SK-N-DZ (cell line): ENCODE data around the gene ADGRF3. TPM values are rescaled to one million over a fixed set of nuclear protein-coding genes. Genes with fewer than 3 reads are reported as not detected.
A peak's percentile ranks its signal among the peaks of the same experiment; 100 is the strongest.
"Not testable (repeated sequence)": the region's sequence is repeated elsewhere in the genome, so short reads cannot be mapped to it uniquely, and the experiment has no call there.

Experiments used
- DNase-seq: peaks from one replicate; pipeline ENCODE4 v3.0.0-alpha.2; 2015; ENCODE audit warnings: low spot score
- polyA plus RNA-seq, 2 experiments: library from polyadenylated mRNA; depleted of rRNA; stranded (reverse); fragments of >200 nt; gene quantifications; 2 replicates each; pipeline ENCODE4 v1.2.3, GENCODE V29; 2014

The ADGRF3 gene
- polyA plus RNA-seq (2014; cell fraction: cytosol; rRNA removed): 0.07 TPM in 1 of 2 replicates, not detected in the other
- 0.19 and 2.1 TPM in 2 replicates for polyA plus RNA-seq (2014; cell fraction: nucleus; rRNA removed)

GRCh38 chr2:26346454-26347053 is at the start of gene ADGRF3:
Gene ADGRF3, minus strand, starts transcription at chr2:26346789. Its CDS starts 555 bp downstream, at chr2:26346234.
- DNase-seq: peak; percentile 67

GRCh38 chr2:26395394-26395793 is 48.8 kb upstream of the ADGRF3 start:
- DNase-seq: no peak

DNA sequence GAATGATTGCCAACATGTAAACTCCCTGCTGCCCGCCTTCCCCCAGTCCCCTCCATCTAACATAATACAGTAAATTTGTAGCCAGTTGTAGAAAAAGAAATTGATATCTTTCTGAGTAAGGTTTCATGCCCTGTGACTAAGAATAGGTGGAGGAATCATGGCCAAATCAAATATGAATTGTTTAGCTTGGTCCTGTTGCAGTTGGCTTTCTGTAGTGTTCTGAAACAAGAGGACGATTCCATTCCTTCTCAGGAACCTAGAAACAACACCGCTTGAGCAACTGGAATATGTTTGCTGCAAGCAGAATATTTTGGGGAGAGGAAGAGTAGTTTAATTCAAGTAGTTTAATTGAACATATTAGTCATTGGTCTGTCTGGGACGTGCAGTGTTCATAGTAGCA is 48.1 kb upstream of the ADGRF3 start:
- DNase-seq: no peak

- DNase-seq: no peak
Measured at GRCh38 chr2:26387189-26387588, 40.6 kb upstream of the ADGRF3 start.

GRCh38 chr2:26384597-26384996 is 38.0 kb upstream of the ADGRF3 start:
- DNase-seq: no peak

DNA sequence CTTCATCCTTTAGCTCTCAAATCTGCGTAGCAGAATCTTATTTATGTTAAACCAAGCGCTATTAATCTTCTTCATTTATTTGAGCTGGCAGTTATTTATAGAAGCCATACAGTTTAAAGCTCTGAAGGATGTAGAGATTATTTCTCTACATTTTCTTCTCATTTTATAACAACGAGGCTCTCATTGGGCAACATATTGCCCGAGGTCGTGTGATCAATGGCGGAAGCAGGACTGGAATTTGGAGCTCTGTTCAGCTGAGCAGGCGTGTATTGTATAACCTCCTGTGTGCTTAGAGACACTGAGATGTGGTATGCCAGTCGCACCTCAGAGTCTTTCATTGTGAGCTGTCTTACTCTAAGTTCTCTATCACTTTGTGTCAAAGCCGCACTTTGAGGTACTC is 37.6 kb upstream of the ADGRF3 start:
- no peak for DNase-seq

- DNase-seq: no peak
Measured at GRCh38 chr2:26382564-26382963, 36.0 kb upstream of the ADGRF3 start.

DNA sequence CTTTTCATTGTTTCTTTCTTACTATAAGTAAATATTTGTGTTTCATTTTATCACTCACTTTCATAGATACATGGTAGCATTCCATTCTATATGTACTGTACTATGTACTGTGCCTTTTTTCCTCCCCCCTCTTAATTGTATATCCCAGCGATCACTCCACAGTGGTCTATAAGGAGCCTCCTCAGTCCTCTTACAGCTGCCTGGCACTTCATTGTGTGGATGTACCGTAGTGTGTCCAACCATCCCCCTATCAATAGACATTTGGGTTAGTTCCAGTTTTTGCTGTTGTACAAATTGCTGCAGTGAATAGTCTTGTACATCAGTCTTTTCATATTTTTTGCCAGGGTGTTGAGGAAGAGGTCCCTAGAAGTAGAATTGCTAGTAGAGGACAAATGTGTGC is 33.7 kb upstream of the ADGRF3 start:
- no peak for DNase-seq

GRCh38 chr2:26376799-26377198 is 30.2 kb upstream of the ADGRF3 start:
- DNase-seq: no peak

- not testable (repeated sequence) for DNase-seq
Measured at GRCh38 chr2:26370909-26371308, 24.3 kb upstream of the ADGRF3 start.

GRCh38 chr2:26369664-26370063 is 23.1 kb upstream of the ADGRF3 start:
- DNase-seq: not testable (repeated sequence)

- DNase-seq: no peak
Measured at GRCh38 chr2:26366957-26367356, 20.4 kb upstream of the ADGRF3 start.

GRCh38 chr2:26364669-26365068 is 18.1 kb upstream of the ADGRF3 start:
- DNase-seq: no peak

DNA sequence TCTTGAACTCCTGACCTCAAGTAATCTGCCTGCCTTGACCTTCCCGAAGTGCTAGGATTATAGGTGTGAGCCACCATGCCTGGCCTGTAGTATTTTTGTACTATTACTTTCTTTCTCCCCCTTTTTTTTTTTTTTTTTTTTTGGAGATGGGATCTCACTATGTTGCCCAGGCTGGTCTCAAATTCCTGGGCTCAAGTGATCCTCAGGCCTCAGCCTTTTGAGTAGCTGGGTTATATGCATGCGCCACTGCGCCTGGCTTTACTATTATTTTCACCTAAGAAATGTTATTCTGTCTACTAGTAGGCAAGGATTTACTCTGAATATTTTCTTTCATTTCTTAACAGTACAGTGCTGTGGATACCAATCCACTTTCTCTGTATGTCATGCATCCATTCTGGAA is 17.4 kb upstream of the ADGRF3 start:
- no peak for DNase-seq

- DNase-seq: no peak
Measured at GRCh38 chr2:26363323-26363722, 16.7 kb upstream of the ADGRF3 start.

DNA sequence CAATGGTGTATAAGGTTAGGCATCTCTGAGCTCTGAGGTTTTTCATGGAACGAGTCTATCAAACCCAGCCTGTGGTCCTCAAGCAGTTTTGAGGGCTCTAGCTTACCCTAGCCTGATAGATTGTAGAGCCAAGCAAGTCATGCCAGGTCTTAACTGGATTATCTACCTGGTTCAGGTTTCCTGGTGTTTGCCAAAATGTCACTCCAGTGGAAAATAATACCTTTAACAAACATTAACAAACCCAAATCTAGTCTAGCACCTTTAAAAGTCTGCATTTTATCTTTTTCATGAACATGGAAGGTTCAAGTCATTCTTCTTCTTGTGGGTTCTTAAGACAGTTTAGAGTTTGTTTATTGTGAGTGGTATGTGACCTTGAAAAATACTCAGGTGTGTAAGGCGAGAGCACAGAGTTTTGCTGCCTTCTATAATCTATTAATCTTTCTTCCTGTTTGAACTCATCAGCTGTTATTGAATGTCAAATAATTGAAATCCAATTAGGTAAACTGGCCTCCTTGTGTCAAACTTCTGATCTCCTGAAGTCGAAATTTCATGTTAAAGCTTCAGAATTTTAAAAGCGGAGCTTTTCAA is 13.4 kb upstream of the ADGRF3 start:
- DNase-seq: no peak

DNA sequence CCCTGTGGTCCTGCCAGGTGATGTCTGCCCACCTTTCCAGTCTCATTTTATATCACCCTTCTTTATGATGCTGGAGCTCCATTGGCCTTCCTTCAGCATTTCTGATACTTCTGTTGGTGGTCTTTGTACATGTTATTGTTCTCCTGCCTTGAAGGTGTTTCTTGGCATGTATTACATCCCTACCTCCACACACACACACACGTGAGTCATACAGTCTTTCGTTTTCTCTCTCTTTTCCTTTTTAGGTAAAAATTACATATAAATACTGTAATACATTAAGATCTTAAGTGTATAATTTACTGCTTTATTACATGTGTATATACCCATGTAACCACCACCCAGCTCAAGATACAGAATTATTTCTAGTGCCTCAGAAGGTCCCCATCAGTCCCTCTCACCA is 10.2 kb upstream of the ADGRF3 start:
- DNase-seq: no peak

DNA sequence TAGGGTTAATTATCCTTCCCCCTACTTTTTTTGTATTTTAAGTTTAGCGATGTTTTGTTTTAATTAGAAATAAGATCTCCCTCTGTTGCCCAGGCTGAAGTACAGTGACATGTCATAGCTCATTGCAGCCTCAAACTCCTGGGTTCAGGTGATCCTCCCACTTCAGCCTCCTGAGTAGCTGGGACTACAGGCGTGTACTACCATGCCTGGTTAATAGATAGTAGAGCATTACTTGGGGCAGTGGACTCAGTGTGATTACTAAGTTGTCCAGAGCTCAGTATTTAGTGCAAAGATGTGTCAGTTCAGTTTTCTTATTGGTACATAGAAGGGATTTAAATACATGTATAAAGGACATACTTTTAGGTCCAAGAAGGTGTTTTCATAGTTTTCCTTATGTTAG is 9.5 kb upstream of the ADGRF3 start:
- no peak for DNase-seq

GRCh38 chr2:26355038-26355995 is 8.7 kb upstream of the ADGRF3 start:
- DNase-seq: no peak

DNA sequence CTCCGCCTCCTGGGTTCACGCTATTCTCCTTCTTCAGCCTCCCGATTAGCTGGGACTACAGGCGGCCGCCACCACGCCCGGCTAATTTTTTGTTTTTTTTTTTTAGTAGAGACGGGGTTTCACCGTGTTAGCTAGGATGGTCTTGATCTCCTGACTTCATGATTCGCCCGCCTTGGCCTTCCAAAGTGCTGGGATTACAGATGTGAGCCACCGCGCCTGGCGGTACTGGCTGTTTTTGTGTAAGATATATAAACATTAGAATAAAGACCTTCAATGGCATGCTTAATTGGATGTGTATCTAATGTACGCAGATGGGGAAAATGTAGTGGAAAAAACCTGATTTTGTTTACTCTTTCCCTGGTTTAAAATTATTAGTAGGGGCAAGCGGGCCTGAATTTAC is 7.9 kb upstream of the ADGRF3 start:
- DNase-seq: not testable (repeated sequence)

- no peak for DNase-seq
Measured at GRCh38 chr2:26352892-26353291, 6.3 kb upstream of the ADGRF3 start.

DNA sequence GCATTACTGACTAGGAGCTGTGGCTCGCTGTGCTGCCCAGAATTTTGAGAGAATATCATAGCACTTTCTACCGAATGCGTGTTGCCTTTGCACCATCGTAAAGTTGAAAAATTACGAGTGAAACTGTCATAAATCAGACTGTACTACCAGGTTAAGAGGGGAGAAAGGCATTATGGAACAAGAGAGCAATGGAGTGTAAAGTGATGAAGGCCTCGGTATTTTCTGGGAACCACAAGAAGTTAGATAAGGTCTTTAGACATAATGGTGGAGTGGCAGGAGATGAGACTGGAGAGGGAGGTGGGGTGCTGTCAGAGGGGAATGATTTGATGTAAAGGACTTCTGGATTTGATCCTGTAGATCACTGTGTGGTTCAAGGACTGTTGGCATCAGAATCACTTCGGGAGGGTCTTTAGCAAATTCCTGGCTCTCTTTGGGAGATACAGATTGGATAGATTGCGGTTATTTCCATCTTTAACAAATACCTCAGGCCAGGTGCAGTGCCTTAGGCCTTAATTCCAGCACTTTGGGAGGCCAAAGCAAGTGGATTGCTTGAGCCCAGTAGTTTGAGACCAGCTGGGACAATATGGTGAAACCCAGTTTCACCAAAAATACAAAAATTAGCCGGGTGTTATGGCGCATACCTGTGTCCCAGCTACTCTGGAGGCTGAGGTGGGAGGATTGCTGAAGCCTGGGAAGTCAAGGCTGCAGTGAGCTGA is 4.9 kb upstream of the ADGRF3 start:
- no peak for DNase-seq
